Neural cell (in vitro differentiated cells): ENCODE results near the gene KDM3B.

ENCODE experiments used
- CTCF ChIP-seq: fragments of 450-650 bp; IDR thresholded peaks from 2 replicates; pipeline ENCODE4 v1.5.1; 2014; ENCODE audit warnings: antibody characterized with exemption, mild to moderate bottlenecking, moderate library complexity; ENCODE audit not compliant: poor library complexity, severe bottlenecking
- MXI1 ChIP-seq: fragments of 450-650 bp; conservative IDR thresholded peaks from 2 replicates; pipeline ENCODE4 v1.6.1; 2014; ENCODE audit warnings: antibody characterized with exemption, mild to moderate bottlenecking; ENCODE audit not compliant: poor library complexity, severe bottlenecking
- POLR2AphosphoS5 ChIP-seq: IDR thresholded peaks from 2 replicates; pipeline ENCODE4 v1.6.1; 2012
- SMC3 ChIP-seq: fragments of 450-650 bp; conservative IDR thresholded peaks from 2 replicates; pipeline ENCODE4 v1.6.1; 2014; ENCODE audit warnings: antibody characterized with exemption, mild to moderate bottlenecking, moderate library complexity; ENCODE audit not compliant: poor library complexity

DNA sequence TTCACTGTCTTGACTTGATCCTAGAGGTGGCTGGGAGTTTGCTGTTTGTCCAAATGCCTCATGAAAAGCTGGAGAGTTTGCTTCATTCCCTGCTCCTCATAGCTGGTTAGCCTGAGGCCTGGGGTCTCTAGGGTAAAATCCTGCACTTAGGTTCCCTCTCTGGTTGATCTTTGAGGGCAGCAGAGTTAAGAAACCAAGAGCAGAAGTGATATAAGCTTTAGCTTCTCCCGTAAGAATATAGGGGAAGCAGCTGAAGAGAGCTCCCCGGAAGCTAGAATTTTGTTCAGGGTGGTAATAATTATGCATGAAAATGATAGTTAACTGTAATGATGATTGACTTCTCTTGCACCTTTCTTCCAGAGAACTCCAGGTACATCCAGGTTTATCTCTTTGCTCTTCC lies 13.0 kb upstream of the KDM3B start:
- TF ChIP-seq CTCF (no peak), POLR2AphosphoS5 (no peak), MXI1 (no peak), SMC3 (no peak)
